Rectal smooth muscle tissue (tissue), 1 donor: ENCODE measurements around the gene CHORDC1.
A peak's percentile ranks its signal among the peaks of the same experiment; 100 is the strongest.

Experiments used
- H3K27ac ChIP-seq: one replicate; pipeline ENCODE4 v1.7.0; 2013; ENCODE audit warnings: low read depth, low read length, inconsistent platforms
- H3K27me3 ChIP-seq: one replicate; pipeline ENCODE4 v1.7.0; 2013; ENCODE audit warnings: low read length; ENCODE audit not compliant: control insufficient read depth, insufficient read depth
- H3K36me3 ChIP-seq: one replicate; pipeline ENCODE4 v1.7.0; 2013; ENCODE audit warnings: low read length; ENCODE audit not compliant: control insufficient read depth, insufficient read depth
- H3K4me1 ChIP-seq: one replicate; pipeline ENCODE4 v1.7.0; 2013; ENCODE audit warnings: low read length; ENCODE audit not compliant: control insufficient read depth, insufficient read depth
- H3K4me3 ChIP-seq: one replicate; pipeline ENCODE4 v1.7.0; 2013; ENCODE audit warnings: low read length
- H3K9ac ChIP-seq: one replicate; pipeline ENCODE4 v1.7.0; 2013; ENCODE audit warnings: low read length

Gene CHORDC1

GRCh38 chr11:90237004-90237403, 14.2 kb upstream of the CHORDC1 start:
- Histone ChIP-seq H3K27me3 (no peaks in the 10 kb centered on the region), H3K36me3 (no peaks in the 10 kb centered on the region), H3K9ac (no peak overlapping the region), H3K4me1 (no peaks in the 10 kb centered on the region), H3K4me3 (no peak overlapping the region), H3K27ac (no peak overlapping the region)

- H3K4me3 ChIP-seq: no peak overlapping the region
Measured at GRCh38 chr11:90235526-90235925, 12.7 kb upstream of the CHORDC1 start.

GRCh38 chr11:90234977-90235376, 12.1 kb upstream of the CHORDC1 start:
- H3K4me3 ChIP-seq: no peak overlapping the region
- no peaks in the 10 kb centered on the region for H3K36me3 ChIP-seq
- H3K27ac ChIP-seq: no peak overlapping the region
- no peak overlapping the region for H3K9ac ChIP-seq
- H3K27me3 ChIP-seq: no peaks in the 10 kb centered on the region
- H3K4me1 ChIP-seq: no peaks in the 10 kb centered on the region

More at GRCh38 chr11:90235526-90235925, 12.7 kb upstream of the CHORDC1 start:
- Histone ChIP-seq H3K9ac (no peak overlapping the region), H3K27me3 (no peaks in the 10 kb centered on the region), H3K4me1 (no peaks in the 10 kb centered on the region), H3K36me3 (no peaks in the 10 kb centered on the region), H3K27ac (no peak overlapping the region)

GRCh38 chr11:90229791-90230190, 6.9 kb upstream of the CHORDC1 start:
- Histone ChIP-seq H3K9ac (no peak overlapping the region), H3K36me3 (no peaks in the 10 kb centered on the region), H3K4me1 (no peaks in the 10 kb centered on the region), H3K27ac (no peak overlapping the region), H3K4me3 (no peak overlapping the region), H3K27me3 (no peaks in the 10 kb centered on the region)

- no peaks in the 10 kb centered on the region for H3K27me3 ChIP-seq
- H3K4me1 ChIP-seq: peaks cover 5% of the 10 kb centered on the region
- H3K9ac ChIP-seq: no peak overlapping the region
- H3K36me3 ChIP-seq: no peaks in the 10 kb centered on the region
- H3K27ac ChIP-seq: no peak overlapping the region
- no peak overlapping the region for H3K4me3 ChIP-seq
Measured at GRCh38 chr11:90228056-90228455, 5.2 kb upstream of the CHORDC1 start.

- Histone ChIP-seq H3K4me1 (peaks cover 14% of the 10 kb centered on the region), H3K4me3 (peak overlapping the region; percentile 77), H3K9ac (peak overlapping the region; percentile 90), H3K27me3 (no peaks in the 10 kb centered on the region), H3K36me3 (no peaks in the 10 kb centered on the region), H3K27ac (peak overlapping the region; percentile 88)
Measured at GRCh38 chr11:90223248-90223585, 368 bp upstream of the CHORDC1 start.

GRCh38 chr11:90221803-90222458, 918 bp downstream of the CHORDC1 start:
- peak overlapping the region; percentile 77 for H3K4me3 ChIP-seq
- peak overlapping the region; percentile 90 for H3K9ac ChIP-seq
- no peaks in the 10 kb centered on the region for H3K36me3 ChIP-seq
- peaks cover 14% of the 10 kb centered on the region for H3K4me1 ChIP-seq
- H3K27ac ChIP-seq: peak overlapping the region; percentile 88
- H3K27me3 ChIP-seq: no peaks in the 10 kb centered on the region

- Histone ChIP-seq H3K27me3 (no peaks in the 10 kb centered on the region), H3K36me3 (no peaks in the 10 kb centered on the region), H3K9ac (no peak overlapping the region), H3K27ac (no peak overlapping the region), H3K4me3 (no peak overlapping the region), H3K4me1 (peaks cover 14% of the 10 kb centered on the region)
Measured at GRCh38 chr11:90220391-90220790, 2.5 kb downstream of the CHORDC1 start.

- Histone ChIP-seq H3K27ac (no peak overlapping the region), H3K9ac (no peak overlapping the region), H3K36me3 (no peaks in the 10 kb centered on the region), H3K4me3 (no peak overlapping the region), H3K27me3 (no peaks in the 10 kb centered on the region), H3K4me1 (peaks cover 14% of the 10 kb centered on the region)
Measured at GRCh38 chr11:90219438-90219837, 3.4 kb downstream of the CHORDC1 start.

GRCh38 chr11:90218606-90219005, 4.2 kb downstream of the CHORDC1 start:
- no peak overlapping the region for H3K4me3 ChIP-seq
- H3K36me3 ChIP-seq: peaks cover under 1% of the 10 kb centered on the region
- peaks cover 8% of the 10 kb centered on the region for H3K4me1 ChIP-seq
- H3K27me3 ChIP-seq: no peaks in the 10 kb centered on the region
- H3K9ac ChIP-seq: no peak overlapping the region
- H3K27ac ChIP-seq: no peak overlapping the region

GRCh38 chr11:90216611-90217010, 6.2 kb downstream of the CHORDC1 start:
- Histone ChIP-seq H3K9ac (no peak overlapping the region), H3K4me1 (peaks cover 5% of the 10 kb centered on the region), H3K4me3 (no peak overlapping the region), H3K36me3 (peaks cover 4% of the 10 kb centered on the region), H3K27ac (no peak overlapping the region), H3K27me3 (no peaks in the 10 kb centered on the region)

GRCh38 chr11:90213322-90213721, 9.5 kb downstream of the CHORDC1 start:
- Histone ChIP-seq H3K36me3 (peaks cover 8% of the 10 kb centered on the region), H3K9ac (no peak overlapping the region), H3K27ac (no peak overlapping the region), H3K4me3 (no peak overlapping the region), H3K27me3 (no peaks in the 10 kb centered on the region), H3K4me1 (no peaks in the 10 kb centered on the region)

- Histone ChIP-seq H3K4me3 (no peak overlapping the region), H3K9ac (no peak overlapping the region), H3K27me3 (no peaks in the 10 kb centered on the region), H3K36me3 (peaks cover 10% of the 10 kb centered on the region), H3K27ac (no peak overlapping the region), H3K4me1 (no peaks in the 10 kb centered on the region)
Measured at GRCh38 chr11:90208857-90209256, 14.0 kb downstream of the CHORDC1 start.
